GM18909 (cell line): ENCODE measurements around the gene NAT8L.

Experiments used
- ATAC-seq: cut with Tn5 transposase; IDR thresholded peaks from one replicate; pipeline ENCODE4 v1.9.1; 2021; ENCODE audit warnings: mild to moderate bottlenecking; ENCODE audit not compliant: unreplicated experiment, poor library complexity

Gene NAT8L

DNA sequence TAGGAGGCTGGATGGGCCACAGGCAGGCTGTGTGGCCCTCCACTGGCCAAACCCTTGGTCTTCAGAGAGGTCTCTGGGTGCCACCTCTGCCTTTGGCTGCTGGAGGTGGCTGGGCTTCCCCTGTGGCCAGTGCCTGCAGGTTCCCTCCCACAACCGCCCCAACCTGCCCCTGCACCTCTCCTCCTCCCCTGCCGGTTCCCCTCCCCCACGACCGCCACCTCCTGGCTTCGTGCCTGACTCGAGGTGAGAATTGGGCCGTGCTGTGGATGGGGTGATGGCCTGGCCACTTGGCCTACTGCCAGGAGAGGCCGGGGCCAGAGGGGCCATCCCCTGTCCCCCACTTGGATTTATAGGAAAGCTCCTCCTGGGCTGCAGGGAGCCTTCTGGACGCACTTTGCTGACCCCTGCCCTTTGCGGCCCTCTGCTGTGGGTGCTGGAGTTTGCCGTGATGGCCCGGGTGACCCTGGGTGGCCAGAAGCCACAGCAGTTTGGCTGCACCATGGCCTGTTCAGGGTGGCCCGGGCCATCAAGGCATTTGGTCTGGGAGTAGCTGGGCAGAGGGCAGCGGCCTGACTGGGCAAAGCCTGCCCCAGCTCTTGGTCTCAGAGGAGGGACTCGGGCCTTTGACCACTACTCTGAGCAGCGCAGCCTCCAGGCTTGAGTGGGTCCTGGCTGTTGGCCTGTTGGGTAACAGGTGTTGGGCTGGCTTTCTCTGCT, 3.8 kb downstream of the NAT8L start:
- ATAC-seq = no peak

DNA sequence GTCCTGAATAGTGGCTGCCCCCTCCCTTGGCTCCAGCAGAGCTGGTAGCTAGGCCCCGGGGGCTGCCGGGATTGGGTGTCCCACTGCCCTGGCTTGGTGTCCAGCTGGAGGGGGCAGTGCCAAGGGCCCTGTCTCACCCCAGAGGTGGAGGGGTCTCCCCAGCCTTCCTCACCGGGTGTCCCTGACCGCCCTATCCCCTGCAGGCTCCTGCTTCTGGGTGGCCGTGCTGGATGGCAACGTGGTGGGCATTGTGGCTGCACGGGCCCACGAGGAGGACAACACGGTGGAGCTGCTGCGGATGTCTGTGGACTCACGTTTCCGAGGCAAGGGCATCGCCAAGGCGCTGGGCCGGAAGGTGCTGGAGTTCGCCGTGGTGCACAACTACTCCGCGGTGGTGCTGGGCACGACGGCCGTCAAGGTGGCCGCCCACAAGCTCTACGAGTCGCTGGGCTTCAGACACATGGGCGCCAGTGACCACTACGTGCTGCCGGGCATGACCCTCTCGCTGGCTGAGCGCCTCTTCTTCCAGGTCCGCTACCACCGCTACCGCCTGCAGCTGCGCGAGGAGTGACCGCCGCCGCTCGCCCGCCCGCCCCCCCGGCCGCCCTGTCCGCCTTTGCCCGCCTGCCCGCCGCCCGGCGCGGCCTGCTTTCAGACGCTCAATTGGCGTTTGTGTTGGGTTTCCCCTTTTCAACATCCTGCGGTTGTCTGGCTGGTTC, 4.6 kb downstream of the NAT8L start:
- no peak for ATAC-seq

- no peak for ATAC-seq
Measured at GRCh38 chr4:2064276-2064991, 5.3 kb downstream of the NAT8L start.

GRCh38 chr4:2065106-2065930, 6.2 kb downstream of the NAT8L start:
- ATAC-seq = no peak

- ATAC-seq = no peak
Measured at GRCh38 chr4:2066011-2066551, 7.0 kb downstream of the NAT8L start.

DNA sequence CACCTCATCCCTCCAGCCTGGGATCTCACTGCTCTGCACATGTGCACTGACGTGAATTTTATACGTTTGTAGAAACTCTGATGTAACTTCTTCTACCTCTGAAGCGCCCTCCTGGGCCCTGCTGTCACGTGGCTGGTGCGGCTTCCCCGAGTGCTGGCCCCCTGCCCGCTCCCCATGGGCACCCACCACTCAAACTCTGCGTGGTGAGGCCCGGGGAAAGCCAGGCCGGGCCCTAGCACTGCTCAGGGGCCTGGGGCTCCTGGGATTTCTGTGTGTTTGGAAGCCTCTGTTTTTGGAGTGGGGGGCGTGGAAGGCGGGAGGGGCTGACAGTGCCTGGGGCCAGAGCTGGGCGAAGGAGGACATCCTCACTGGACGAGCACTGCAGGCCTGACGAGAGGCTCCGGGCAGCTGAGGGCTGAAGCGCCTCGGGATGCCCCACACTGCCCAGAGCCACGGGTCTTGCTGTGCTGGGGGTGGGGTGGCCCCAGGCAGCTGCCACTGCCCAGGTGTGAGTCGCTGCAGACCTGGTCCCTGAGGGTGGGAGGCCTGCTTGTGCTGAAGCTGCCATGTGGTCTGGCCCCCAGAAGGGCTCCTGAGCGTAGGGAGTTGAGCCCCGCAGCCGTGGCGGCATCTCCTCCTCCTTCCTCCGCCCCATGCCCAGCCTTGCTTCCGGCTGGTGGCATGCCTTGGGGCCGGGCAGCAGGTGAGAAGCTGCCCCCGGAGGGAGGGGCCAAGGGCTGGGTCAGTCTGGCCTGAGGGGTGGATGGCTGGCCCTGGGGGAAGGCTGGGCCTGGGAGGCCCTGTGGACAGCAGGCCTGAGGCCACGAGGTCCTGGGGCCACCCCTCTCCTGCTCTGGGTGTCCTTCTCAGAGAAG, 7.7 kb downstream of the NAT8L start:
- ATAC-seq = no peak

DNA sequence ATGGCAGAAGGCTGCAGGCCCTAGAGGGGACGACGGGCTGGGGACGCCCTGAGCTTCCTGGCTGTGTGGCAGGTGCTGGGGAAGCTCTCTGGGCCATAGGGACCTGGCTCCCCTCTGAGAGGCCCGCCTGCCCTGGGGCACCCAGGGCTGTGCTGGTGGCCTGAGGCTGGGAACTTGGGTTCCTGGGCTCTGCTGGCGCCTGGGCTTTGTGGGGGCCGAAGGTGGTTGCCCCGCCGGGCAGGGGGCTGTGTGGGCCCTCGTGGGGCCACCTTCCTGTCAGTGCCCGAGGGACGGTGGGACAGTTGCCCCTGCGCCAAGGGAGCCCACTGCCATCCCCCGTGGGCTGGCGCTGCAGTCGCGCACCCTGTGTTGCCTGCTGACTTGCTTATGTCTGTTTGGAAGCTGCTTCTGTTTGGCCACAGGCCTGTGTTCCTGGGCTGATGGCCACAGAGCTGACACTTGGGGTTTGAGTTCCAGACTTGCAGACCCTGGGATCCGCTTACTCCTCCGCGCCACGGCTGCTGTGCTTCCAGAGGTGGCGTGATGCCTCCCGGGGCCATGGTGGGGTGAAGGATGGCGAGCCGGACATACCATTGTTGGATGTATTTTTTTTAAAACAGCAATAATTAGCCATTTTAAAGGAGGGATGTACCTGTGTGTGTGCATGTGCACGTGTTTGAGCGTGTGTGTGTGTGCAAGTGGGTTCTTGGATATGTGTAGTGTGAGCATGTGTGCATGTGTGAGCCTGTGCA, 8.5 kb downstream of the NAT8L start:
- ATAC-seq = no peak

DNA sequence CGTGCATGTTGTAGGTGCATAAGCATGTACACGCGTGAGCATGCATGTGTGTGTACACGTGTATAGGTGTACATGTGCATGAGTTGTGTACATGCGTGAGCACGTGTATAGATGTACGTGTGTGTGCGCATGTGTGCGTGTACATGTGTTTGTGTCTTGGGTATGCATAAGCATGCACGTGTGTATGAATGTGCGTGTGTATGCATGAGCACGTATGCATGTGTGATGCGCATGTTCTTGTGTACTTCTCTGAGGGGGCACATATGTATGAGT, 9.0 kb downstream of the NAT8L start:
- ATAC-seq = no peak

DNA sequence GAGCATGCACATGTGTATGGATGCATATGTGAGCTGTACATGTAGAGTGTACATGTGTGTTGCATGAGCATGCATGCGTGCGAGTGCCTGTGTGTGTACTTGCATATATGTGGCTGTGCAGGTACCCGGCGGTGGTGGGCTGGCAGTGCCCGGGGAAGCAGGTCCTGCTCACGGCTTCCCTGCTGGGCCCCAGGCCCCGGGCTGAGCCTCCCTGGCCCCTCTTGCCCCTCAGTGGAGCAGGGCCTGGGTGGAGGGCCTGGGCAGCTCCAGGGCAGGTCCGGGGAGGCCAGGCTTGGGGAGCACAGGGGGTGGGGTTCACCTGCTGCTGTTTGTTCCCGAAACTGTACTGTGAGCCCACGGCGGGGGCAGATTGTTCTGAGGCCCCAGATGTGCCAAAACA, 9.4 kb downstream of the NAT8L start:
- ATAC-seq = no peak

DNA sequence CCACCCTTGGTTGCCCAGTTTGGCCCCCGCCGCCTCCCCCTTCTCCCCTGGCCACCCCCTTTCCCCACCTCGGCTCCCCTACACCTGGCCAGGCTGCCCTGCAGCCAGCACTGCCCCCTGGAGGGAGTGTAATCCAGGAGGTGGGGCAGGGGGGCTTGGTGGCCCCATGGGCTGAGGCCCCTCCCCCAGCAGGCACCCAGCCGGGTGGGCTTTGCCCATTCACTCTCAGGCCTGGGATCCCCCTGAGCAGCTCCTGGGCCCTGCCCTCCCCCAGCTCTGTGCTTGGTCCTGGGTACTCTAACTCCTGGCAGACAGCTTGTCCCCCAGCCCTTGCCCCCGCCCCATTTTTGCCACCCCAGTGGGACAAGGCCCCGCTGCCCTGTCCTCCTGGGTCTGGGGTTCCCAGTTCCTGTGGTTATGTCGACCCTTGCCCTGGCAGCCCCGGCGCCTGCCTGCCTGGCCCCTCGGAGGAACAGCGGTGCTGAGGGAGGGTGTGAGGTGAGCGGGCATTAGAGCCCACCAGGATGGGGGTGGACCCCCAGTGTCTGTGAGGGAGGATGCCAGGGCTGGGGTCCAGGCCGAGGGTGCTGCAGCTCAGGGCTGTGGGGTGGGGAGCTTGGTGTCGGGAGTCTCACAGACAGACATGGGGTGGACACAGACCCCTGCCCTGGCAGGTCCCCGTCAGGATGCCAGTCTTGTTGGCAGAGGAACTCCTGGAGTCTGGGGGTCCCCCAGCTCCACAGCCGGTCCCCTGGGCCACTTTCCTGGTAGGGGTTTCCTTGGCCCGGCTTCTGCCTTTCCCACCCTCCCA, 10.2 kb downstream of the NAT8L start:
- no peak for ATAC-seq

DNA sequence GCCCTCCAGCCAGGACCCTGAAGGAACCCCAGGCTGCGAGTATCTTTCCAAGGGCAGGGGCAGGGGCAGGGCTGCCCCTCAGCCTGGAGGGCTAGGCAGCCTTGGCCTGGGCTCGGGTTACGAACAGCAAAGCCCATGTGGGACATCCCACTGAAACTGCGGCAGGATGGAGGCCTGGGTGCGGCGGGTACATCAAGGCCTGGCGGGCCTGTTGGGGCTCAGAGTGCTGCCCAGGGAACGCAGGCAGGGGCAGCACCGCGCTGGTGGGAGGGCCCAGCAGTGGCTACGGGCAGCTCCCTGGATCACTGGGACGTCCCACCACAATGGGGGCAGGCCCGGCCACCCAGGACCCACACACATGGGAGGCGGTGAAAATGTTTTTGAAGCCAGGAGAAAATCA, 10.9 kb downstream of the NAT8L start:
- ATAC-seq = no peak

GRCh38 chr4:2070421-2071251, 11.5 kb downstream of the NAT8L start:
- no peak for ATAC-seq

DNA sequence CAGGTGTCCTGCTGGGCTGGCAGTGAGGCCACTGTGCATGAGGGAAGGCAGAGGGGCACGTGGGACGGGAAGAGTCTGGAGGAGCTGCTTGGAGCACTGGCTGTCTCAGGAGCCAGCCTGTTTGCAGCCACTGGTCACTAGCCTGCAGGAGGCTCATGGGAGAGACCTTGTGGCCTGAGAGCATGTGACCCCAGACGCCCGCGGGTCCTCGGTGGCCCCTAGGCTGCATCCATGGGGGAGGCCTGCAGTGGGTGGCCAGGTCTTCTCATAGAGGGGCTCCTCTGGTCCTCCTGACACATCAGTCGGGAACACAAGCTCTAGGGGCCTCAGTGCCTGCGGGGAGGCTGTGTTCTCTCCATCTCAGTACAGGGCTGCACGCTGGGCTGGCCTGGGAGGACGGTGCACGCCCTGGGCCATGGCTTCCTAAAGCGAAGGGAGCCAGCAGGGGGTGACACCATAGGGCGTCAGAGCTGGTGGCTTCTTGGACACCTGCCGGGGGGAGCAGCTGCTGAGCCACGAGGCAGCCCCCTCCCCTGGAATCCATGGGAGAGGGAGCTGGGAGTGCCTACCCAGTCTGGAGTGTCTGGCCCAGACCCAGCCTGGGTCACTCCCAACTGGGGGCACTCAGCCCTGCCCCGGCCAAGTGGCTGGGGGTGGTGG, 12.3 kb downstream of the NAT8L start:
- no peak for ATAC-seq

- no peak for ATAC-seq
Measured at GRCh38 chr4:2071912-2072867, 13.1 kb downstream of the NAT8L start.

GRCh38 chr4:2072971-2073807, 14.1 kb downstream of the NAT8L start:
- ATAC-seq = no peak
